KBM-7 (cell line): ENCODE measurements around the gene CBY1.
"Not testable (repeated sequence)": the region's sequence is repeated elsewhere in the genome, so short reads cannot be mapped to it uniquely, and the experiment has no call there.

Experiments used
- DNase-seq: peaks from one replicate; pipeline ENCODE4 v3.0.0-alpha.2; 2015
- in situ Hi-C: fragments of 300-500 bp; cut with MboI; formaldehyde crosslinking; loops from 2 replicates; pipeline ENCODE4 v1.14.3; 2020; ENCODE audit warnings: low sequenced_read_pairs, low pct_unique_long_range_greater_than_20kb, mixed read lengths

The CBY1 gene

GRCh38 chr22:38644245-38644644 lies 12.2 kb upstream of the CBY1 start:
- in situ Hi-C loops, DNase-seq: not testable (repeated sequence)

GRCh38 chr22:38645430-38645829 lies 11.0 kb upstream of the CBY1 start:
- in situ Hi-C loops: no loop called here
- DNase-seq: peak; percentile 37

- in situ Hi-C loops: no loop called here
- DNase-seq: no peak
These were observed 6.5 kb upstream of the CBY1 start for GRCh38 chr22:38649841-38650522.

- DNase-seq: no peak
- in situ Hi-C loops: no loop called here
These were observed 3.6 kb upstream of the CBY1 start for GRCh38 chr22:38652859-38653258.

- in situ Hi-C loops: no loop called here
- no peak for DNase-seq
These were observed 2.7 kb upstream of the CBY1 start for GRCh38 chr22:38653741-38654140.

- no peak for DNase-seq
- in situ Hi-C loops: no loop called here
These were observed 751 bp upstream of the CBY1 start for GRCh38 chr22:38655519-38656255.

- peak; percentile 18 for DNase-seq
- in situ Hi-C loops: no loop called here
These were observed 839 bp downstream of the CBY1 start for GRCh38 chr22:38657045-38657909.

- no peak for DNase-seq
- in situ Hi-C loops: no loop called here
These were observed 18.4 kb downstream of the CBY1 start for GRCh38 chr22:38674888-38675287.

- no peak for DNase-seq
- in situ Hi-C loops: no loop called here
These were observed 19.4 kb downstream of the CBY1 start for GRCh38 chr22:38675833-38676232.

- in situ Hi-C loops: no loop called here
These were observed 25.3 kb downstream of the CBY1 start, which contains the start of gene TOMM22 for GRCh38 chr22:38681582-38682335. TOMM22 (plus strand) TSS chr22:38681957; CDS start chr22:38681979, 22 bp downstream.

GRCh38 chr22:38684895-38685294 lies 28.5 kb downstream of the CBY1 start:
- in situ Hi-C loops: no loop called here
- no peak for DNase-seq

More at GRCh38 chr22:38681582-38682335, 25.3 kb downstream of the CBY1 start, which contains the start of gene TOMM22:
- DNase-seq: peak; percentile 89

GRCh38 chr22:38685761-38686160 lies 29.3 kb downstream of the CBY1 start:
- in situ Hi-C loops: no loop called here
- no peak for DNase-seq

- no peak for DNase-seq
- in situ Hi-C loops: no loop called here
These were observed 33.2 kb downstream of the CBY1 start for GRCh38 chr22:38689651-38690050.

- in situ Hi-C loops: no loop called here
- no peak for DNase-seq
These were observed 37.6 kb downstream of the CBY1 start for GRCh38 chr22:38694049-38694448.

- in situ Hi-C loops: no loop called here
- no peak for DNase-seq
These were observed 38.5 kb downstream of the CBY1 start for GRCh38 chr22:38694940-38695339.

GRCh38 chr22:38696606-38697424 lies 40.4 kb downstream of the CBY1 start:
- DNase-seq: no peak
- in situ Hi-C loops: no loop called here

GRCh38 chr22:38697425-38698089 lies 41.1 kb downstream of the CBY1 start:
- no peak for DNase-seq

More at GRCh38 chr22:38697425-38698089, 41.1 kb downstream of the CBY1 start:
- in situ Hi-C loops: no loop called here
